ENCODE data around the gene NFATC2. TPM values are rescaled to one million over a fixed set of nuclear protein-coding genes. Genes with fewer than 3 reads are reported as not detected.
A peak's percentile ranks its signal among the peaks of the same experiment; 100 is the strongest.

NFATC2 gene
- total RNA-seq, 1 donor from 2014 or later = 3.9 TPM

DNA sequence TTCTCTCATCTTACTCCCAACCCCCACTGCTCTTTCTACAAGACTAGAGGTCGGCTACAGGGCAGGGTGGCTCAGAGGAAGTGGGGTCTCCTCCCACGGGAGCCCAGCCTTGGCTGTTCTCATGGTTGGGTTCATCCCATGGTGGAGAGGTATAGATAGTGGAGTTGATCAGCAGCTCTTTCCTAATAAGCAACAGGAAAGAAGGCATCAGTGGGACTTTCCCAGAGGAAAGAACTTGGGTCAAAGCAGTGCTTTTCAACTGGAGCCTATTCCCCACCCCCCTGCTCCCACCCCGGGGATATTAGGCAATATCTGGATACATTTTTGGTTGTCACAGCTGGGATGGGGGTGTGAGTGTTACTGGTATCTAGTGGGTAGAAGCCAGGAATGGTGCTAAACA, 200.9 kb downstream of the NFATC2 start:
- Mint-ChIP-seq H3K4me1 (ENCODE audit: low read depth, unreplicated experiment) (peaks cover 22% of the 10 kb centered on the region), H3K9me3 (ENCODE audit: unreplicated experiment) (peaks cover 17% of the 10 kb centered on the region), H3K36me3 (ENCODE audit: low read depth, unreplicated experiment) (peaks cover 6% of the 10 kb centered on the region), H3K27ac (ENCODE audit: unreplicated experiment) (peak overlapping the region; percentile 24), H3K27me3 (ENCODE audit: low read depth, unreplicated experiment) (no peaks in the 10 kb centered on the region), H3K4me3 (ENCODE audit: unreplicated experiment) (no peak overlapping the region)
- H3K4me2 ChIP-seq (ENCODE audit: low read length) = no peak overlapping the region
- peak overlapping the region; percentile 15 for H3K27ac ChIP-seq (ENCODE audit: low read depth, low read length)
- H3K9me3 ChIP-seq (ENCODE audit: insufficient read depth, low read depth, low read length) = no peaks in the 10 kb centered on the region
- H2AFZ ChIP-seq (ENCODE audit: low read depth, low read length) = no peak overlapping the region
- no peak for TF ChIP-seq EZH2 (IDR thresholded peaks at IDR 0.05; ENCODE audit: insufficient read depth, low read length)
- TF ChIP-seq, protein P1, sequence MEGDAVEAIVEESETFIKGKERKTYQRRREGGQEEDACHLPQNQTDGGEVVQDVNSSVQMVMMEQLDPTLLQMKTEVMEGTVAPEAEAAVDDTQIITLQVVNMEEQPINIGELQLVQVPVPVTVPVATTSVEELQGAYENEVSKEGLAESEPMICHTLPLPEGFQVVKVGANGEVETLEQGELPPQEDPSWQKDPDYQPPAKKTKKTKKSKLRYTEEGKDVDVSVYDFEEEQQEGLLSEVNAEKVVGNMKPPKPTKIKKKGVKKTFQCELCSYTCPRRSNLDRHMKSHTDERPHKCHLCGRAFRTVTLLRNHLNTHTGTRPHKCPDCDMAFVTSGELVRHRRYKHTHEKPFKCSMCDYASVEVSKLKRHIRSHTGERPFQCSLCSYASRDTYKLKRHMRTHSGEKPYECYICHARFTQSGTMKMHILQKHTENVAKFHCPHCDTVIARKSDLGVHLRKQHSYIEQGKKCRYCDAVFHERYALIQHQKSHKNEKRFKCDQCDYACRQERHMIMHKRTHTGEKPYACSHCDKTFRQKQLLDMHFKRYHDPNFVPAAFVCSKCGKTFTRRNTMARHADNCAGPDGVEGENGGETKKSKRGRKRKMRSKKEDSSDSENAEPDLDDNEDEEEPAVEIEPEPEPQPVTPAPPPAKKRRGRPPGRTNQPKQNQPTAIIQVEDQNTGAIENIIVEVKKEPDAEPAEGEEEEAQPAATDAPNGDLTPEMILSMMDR (IDR thresholded peaks at IDR 0.05; ENCODE audit: insufficient read depth, low read depth, low read length) = no peak
- no peak overlapping the region for H3K4me3 ChIP-seq (ENCODE audit: insufficient read depth, low read depth, low read length)
- no peak overlapping the region for H3K9ac ChIP-seq (ENCODE audit: low read length)
- DNase-seq (ENCODE audit: low read depth) = no peak
- no peaks in the 10 kb centered on the region for H3K79me2 ChIP-seq (ENCODE audit: insufficient read depth, low read length)
- H3K4me1 ChIP-seq (ENCODE audit: insufficient read depth, low read length) = peaks cover 37% of the 10 kb centered on the region
- no peaks in the 10 kb centered on the region for H3K27me3 ChIP-seq (ENCODE audit: insufficient read depth, low read length)
- no peaks in the 10 kb centered on the region for H3K36me3 ChIP-seq (ENCODE audit: insufficient read depth, low read length)
- FAIRE-seq = no peak
- H4K20me1 ChIP-seq (ENCODE audit: insufficient read depth, low read length) = no peaks in the 10 kb centered on the region

DNA sequence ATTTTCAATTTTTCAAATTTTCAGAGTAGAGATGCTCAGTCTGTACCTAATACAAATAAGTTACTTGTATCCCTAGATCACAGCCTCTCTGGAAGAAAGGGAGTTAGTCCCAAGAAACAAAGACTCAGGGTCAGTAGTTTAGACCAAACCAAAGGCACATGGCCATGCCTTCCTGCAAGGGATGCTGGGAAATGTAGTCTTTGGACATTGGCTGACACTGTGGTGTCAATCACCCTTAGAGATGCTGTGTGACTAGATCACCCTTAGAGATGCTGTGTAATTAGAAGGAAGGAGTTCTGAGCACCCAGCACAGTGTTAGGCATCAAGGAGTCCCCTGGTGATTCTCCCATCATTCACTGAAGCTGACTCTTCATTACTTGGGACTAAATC, 202.1 kb downstream of the NFATC2 start:
- Histone ChIP-seq H3K4me1 (ENCODE audit: insufficient read depth, low read length) (peaks cover 30% of the 10 kb centered on the region), H3K27ac (ENCODE audit: low read depth, low read length) (peak overlapping the region; percentile 99), H3K4me2 (ENCODE audit: low read length) (no peak overlapping the region), H4K20me1 (ENCODE audit: insufficient read depth, low read length) (no peaks in the 10 kb centered on the region), H3K36me3 (ENCODE audit: insufficient read depth, low read length) (no peaks in the 10 kb centered on the region), H3K27me3 (ENCODE audit: insufficient read depth, low read length) (no peaks in the 10 kb centered on the region), H3K4me3 (ENCODE audit: insufficient read depth, low read depth, low read length) (no peak overlapping the region), H2AFZ (ENCODE audit: low read depth, low read length) (no peak overlapping the region), H3K9me3 (ENCODE audit: insufficient read depth, low read depth, low read length) (no peaks in the 10 kb centered on the region), H3K9ac (ENCODE audit: low read length) (peak overlapping the region; percentile 57), H3K79me2 (ENCODE audit: insufficient read depth, low read length) (no peaks in the 10 kb centered on the region)
- DNase-seq (ENCODE audit: low read depth) (no peak), FAIRE-seq (no peak)
- peaks cover 6% of the 10 kb centered on the region for H3K36me3 Mint-ChIP-seq (ENCODE audit: low read depth, unreplicated experiment)
- H3K27me3 Mint-ChIP-seq (ENCODE audit: low read depth, unreplicated experiment) = no peaks in the 10 kb centered on the region
- H3K27ac Mint-ChIP-seq (ENCODE audit: unreplicated experiment) = no peak overlapping the region
- H3K4me1 Mint-ChIP-seq (ENCODE audit: low read depth, unreplicated experiment) = peaks cover 19% of the 10 kb centered on the region
- TF ChIP-seq EZH2 (IDR thresholded peaks at IDR 0.05; ENCODE audit: insufficient read depth, low read length) = no peak
- TF ChIP-seq, protein P1 (IDR thresholded peaks at IDR 0.05; ENCODE audit: insufficient read depth, low read depth, low read length) = no peak
- H3K4me3 Mint-ChIP-seq (ENCODE audit: unreplicated experiment) = no peak overlapping the region
- H3K9me3 Mint-ChIP-seq (ENCODE audit: unreplicated experiment) = peaks cover 14% of the 10 kb centered on the region

DNA sequence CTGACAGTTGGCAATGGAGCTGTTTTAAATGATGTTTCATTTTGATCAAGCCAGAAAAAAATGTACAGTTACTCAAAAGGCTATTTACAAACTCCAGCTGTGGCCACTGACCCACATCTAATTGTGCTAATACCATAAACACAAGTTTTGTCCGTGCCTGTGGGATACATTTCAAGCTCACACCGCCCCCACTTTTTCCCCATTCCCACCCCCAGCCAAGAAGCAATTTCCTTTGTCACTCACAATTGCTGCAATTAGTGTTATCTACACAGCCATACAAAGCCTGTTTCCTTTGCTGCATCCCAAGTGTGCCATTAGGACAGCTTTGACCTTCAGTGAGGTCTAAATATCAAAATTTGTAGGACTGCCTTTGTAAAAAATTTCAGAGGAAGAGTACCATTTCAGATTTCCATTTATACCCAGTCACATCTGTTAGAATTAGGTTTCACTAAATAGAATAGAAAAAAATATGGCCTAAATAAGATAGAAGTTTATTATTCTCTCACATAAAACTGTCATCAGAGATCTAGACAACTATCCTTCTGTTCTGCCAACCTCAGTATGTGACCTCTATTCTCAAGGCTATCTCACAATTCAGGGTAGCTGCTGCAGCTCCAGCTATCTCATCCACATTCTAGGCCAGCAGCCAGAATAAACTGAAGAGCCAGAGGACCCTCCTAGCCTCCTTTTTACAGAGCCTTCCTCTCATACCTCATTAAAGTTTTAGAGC, 202.6 kb downstream of the NFATC2 start:
- Mint-ChIP-seq H3K4me3 (ENCODE audit: unreplicated experiment) (no peak overlapping the region), H3K36me3 (ENCODE audit: low read depth, unreplicated experiment) (peaks cover 6% of the 10 kb centered on the region), H3K4me1 (ENCODE audit: low read depth, unreplicated experiment) (peaks cover 23% of the 10 kb centered on the region), H3K27me3 (ENCODE audit: low read depth, unreplicated experiment) (no peaks in the 10 kb centered on the region), H3K9me3 (ENCODE audit: unreplicated experiment) (peaks cover 13% of the 10 kb centered on the region), H3K27ac (ENCODE audit: unreplicated experiment) (no peak overlapping the region)
- DNase-seq (ENCODE audit: low read depth) (peak; percentile 73), FAIRE-seq (no peak)
- no peaks in the 10 kb centered on the region for H3K9me3 ChIP-seq (ENCODE audit: insufficient read depth, low read depth, low read length)
- H3K4me3 ChIP-seq (ENCODE audit: insufficient read depth, low read depth, low read length) = no peak overlapping the region
- peak overlapping the region; percentile 57 for H3K9ac ChIP-seq (ENCODE audit: low read length)
- H4K20me1 ChIP-seq (ENCODE audit: insufficient read depth, low read length) = no peaks in the 10 kb centered on the region
- peaks cover 27% of the 10 kb centered on the region for H3K4me1 ChIP-seq (ENCODE audit: insufficient read depth, low read length)
- H2AFZ ChIP-seq (ENCODE audit: low read depth, low read length) = no peak overlapping the region
- no peak overlapping the region for H3K4me2 ChIP-seq (ENCODE audit: low read length)
- peak overlapping the region; percentile 99 for H3K27ac ChIP-seq (ENCODE audit: low read depth, low read length)
- TF ChIP-seq, protein P1 (IDR thresholded peaks at IDR 0.05; ENCODE audit: insufficient read depth, low read depth, low read length) = no peak
- no peak for TF ChIP-seq EZH2 (IDR thresholded peaks at IDR 0.05; ENCODE audit: insufficient read depth, low read length)
- no peaks in the 10 kb centered on the region for H3K27me3 ChIP-seq (ENCODE audit: insufficient read depth, low read length)
- no peaks in the 10 kb centered on the region for H3K79me2 ChIP-seq (ENCODE audit: insufficient read depth, low read length)
- no peaks in the 10 kb centered on the region for H3K36me3 ChIP-seq (ENCODE audit: insufficient read depth, low read length)

All from astrocyte (in vitro differentiated cells and primary cell).